Stimulated activated naive CD8-positive, alpha-beta T cell treated with anti-CD3 and anti-CD28 coated beads, Interleukin-15, Interleukin-2, amounts not matched to agents 100 U/mL and 50 U/mL, for 24 hours (primary cell): ENCODE measurements around the gene CATSPERD.

Source experiments
- ATAC-seq: fragments of 150-1000 bp; cut with Tn5 transposase; one replicate; pipeline ENCODE4 v1.10.0; 2021
- DNase-seq: peaks from one replicate; pipeline ENCODE4 v3.0.0; 2021

Gene CATSPERD

GRCh38 chr19:5785423-5785822 is 65.0 kb downstream of the CATSPERD start:
- DNase-seq (no peak), ATAC-seq (no peak)

- ATAC-seq (no peak), DNase-seq (no peak)
Observed at GRCh38 chr19:5786593-5787408, 66.4 kb downstream of the CATSPERD start.

- no peak for ATAC-seq
- DNase-seq: no peak
Observed at GRCh38 chr19:5787409-5788182, 67.2 kb downstream of the CATSPERD start.

GRCh38 chr19:5788422-5788821 is 68.0 kb downstream of the CATSPERD start:
- DNase-seq (no peak), ATAC-seq (no peak)

GRCh38 chr19:5789351-5789761 is 68.9 kb downstream of the CATSPERD start:
- ATAC-seq: no peak

GRCh38 chr19:5789886-5790558 is 69.6 kb downstream of the CATSPERD start:
- DNase-seq: no peak
- ATAC-seq: no peak

More at GRCh38 chr19:5789351-5789761, 68.9 kb downstream of the CATSPERD start:
- no peak for DNase-seq

- DNase-seq (peak; percentile 97), ATAC-seq (peak; percentile 97)
Observed at GRCh38 chr19:5790559-5791520, 70.4 kb downstream of the CATSPERD start, which contains the start of gene DUS3L. Gene DUS3L (minus strand): TSS chr19:5791163. CDS start chr19:5791141, 22 bp downstream.

- DNase-seq (no peak), ATAC-seq (no peak)
Observed at GRCh38 chr19:5792224-5792623, 71.8 kb downstream of the CATSPERD start.

GRCh38 chr19:5793188-5793587 is 72.8 kb downstream of the CATSPERD start:
- ATAC-seq (no peak), DNase-seq (no peak)

- DNase-seq (no peak), ATAC-seq (no peak)
Observed at GRCh38 chr19:5795382-5795919, 75.0 kb downstream of the CATSPERD start.

- no peak for ATAC-seq
- DNase-seq: no peak
Observed at GRCh38 chr19:5798244-5798643, 77.8 kb downstream of the CATSPERD start.

- no peak for ATAC-seq
- no peak for DNase-seq
Observed at GRCh38 chr19:5799247-5800241, 79.1 kb downstream of the CATSPERD start.

GRCh38 chr19:5800361-5801270 is 80.2 kb downstream of the CATSPERD start:
- DNase-seq: no peak
- no peak for ATAC-seq

GRCh38 chr19:5801796-5802619 is 81.6 kb downstream of the CATSPERD start:
- ATAC-seq: no peak
- DNase-seq: peak; percentile 53

- DNase-seq (no peak), ATAC-seq (no peak)
Observed at GRCh38 chr19:5803441-5803751, 83.0 kb downstream of the CATSPERD start.

GRCh38 chr19:5803752-5804515 is 83.5 kb downstream of the CATSPERD start:
- DNase-seq (peak; percentile 99), ATAC-seq (peak; percentile 95)
